ENCODE data around the gene SLC35G3.

GRCh38 chr17:35191001-35191695, 3.0 kb downstream of the SLC35G3 start:
- TF ChIP-seq CTCF (IDR thresholded peaks at IDR 0.05) (no peak), REST (IDR thresholded peaks at IDR 0.05; ENCODE audit: insufficient read depth in 1 of 2, low read depth in 2 of 2, low read length in 1 of 2) (no peak)

Data from Panc1 (cell line).